C4-2B (cell line): Measurements from ENCODE around the gene STRN3.

Experiments used
- ZFX ChIP-seq: fragments of 450-650 bp; IDR thresholded peaks from 2 replicates; pipeline ENCODE4 v1.6.1; 2017
- TF ChIP-seq, protein P1 (sequence below): fragments of 450-650 bp; conservative IDR thresholded peaks from 2 replicates; pipeline ENCODE4 v1.5.1; 2017; ENCODE audit warnings: mild to moderate bottlenecking

DNA sequence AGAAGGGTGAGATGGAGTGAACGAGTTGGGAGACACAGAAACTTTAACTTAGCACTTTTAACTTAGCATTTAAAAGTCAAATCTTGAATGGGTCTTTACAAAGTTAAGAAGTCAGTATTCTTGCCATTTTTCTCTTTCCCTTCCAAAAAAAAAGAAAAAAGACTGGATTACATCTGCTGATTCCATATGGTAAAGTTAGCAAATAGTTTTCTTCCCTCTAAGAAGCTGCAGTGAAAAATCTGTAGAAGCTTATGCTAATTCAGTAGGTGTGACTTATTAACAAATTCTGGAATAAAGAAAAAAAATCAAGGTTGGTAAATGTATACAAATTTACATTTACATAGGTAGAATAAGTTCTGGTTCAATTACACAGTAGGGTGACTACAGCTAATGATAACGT, 100.9 kb downstream of the STRN3 start:
- TF ChIP-seq, protein P1, sequence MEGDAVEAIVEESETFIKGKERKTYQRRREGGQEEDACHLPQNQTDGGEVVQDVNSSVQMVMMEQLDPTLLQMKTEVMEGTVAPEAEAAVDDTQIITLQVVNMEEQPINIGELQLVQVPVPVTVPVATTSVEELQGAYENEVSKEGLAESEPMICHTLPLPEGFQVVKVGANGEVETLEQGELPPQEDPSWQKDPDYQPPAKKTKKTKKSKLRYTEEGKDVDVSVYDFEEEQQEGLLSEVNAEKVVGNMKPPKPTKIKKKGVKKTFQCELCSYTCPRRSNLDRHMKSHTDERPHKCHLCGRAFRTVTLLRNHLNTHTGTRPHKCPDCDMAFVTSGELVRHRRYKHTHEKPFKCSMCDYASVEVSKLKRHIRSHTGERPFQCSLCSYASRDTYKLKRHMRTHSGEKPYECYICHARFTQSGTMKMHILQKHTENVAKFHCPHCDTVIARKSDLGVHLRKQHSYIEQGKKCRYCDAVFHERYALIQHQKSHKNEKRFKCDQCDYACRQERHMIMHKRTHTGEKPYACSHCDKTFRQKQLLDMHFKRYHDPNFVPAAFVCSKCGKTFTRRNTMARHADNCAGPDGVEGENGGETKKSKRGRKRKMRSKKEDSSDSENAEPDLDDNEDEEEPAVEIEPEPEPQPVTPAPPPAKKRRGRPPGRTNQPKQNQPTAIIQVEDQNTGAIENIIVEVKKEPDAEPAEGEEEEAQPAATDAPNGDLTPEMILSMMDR, result no peak
- no peak for TF ChIP-seq ZFX
